Astrocyte of the cerebellum (primary cell): ENCODE measurements around the gene THSD8.

Experiments used
- DNase-seq: peaks from one replicate; pipeline ENCODE4 v3.0.0-alpha.2; 2011; ENCODE audit warnings: low read depth
- H3K4me3 ChIP-seq: 2 replicates; pipeline ENCODE4 v1.5.1; 2011; ENCODE audit warnings: mild to moderate bottlenecking, low read depth, low read length, moderate library complexity
- in situ Hi-C: cut with HindIII; loops from 2 replicates; pipeline ENCODE4 v1.10.0; 2017; ENCODE audit warnings: low sequenced_read_pairs
- TF ChIP-seq, protein P1 (sequence below): IDR thresholded peaks from 2 replicates; pipeline ENCODE4 v1.5.1; 2012; ENCODE audit warnings: low read length, low read depth, moderate library complexity, mild to moderate bottlenecking; ENCODE audit errors: missing control alignments

The THSD8 gene

GRCh38 chr19:12764698-12765097 lies 37.2 kb upstream of the THSD8 start:
- TF ChIP-seq, protein P1, sequence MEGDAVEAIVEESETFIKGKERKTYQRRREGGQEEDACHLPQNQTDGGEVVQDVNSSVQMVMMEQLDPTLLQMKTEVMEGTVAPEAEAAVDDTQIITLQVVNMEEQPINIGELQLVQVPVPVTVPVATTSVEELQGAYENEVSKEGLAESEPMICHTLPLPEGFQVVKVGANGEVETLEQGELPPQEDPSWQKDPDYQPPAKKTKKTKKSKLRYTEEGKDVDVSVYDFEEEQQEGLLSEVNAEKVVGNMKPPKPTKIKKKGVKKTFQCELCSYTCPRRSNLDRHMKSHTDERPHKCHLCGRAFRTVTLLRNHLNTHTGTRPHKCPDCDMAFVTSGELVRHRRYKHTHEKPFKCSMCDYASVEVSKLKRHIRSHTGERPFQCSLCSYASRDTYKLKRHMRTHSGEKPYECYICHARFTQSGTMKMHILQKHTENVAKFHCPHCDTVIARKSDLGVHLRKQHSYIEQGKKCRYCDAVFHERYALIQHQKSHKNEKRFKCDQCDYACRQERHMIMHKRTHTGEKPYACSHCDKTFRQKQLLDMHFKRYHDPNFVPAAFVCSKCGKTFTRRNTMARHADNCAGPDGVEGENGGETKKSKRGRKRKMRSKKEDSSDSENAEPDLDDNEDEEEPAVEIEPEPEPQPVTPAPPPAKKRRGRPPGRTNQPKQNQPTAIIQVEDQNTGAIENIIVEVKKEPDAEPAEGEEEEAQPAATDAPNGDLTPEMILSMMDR, result no peak
- no peak for DNase-seq
- no peak overlapping the region for H3K4me3 ChIP-seq
- in situ Hi-C loops, result loop anchor here (5.0 kb wide), 2 partner anchors 53 to 83 kb away; no protein-coding TSS in a partner anchor

DNA sequence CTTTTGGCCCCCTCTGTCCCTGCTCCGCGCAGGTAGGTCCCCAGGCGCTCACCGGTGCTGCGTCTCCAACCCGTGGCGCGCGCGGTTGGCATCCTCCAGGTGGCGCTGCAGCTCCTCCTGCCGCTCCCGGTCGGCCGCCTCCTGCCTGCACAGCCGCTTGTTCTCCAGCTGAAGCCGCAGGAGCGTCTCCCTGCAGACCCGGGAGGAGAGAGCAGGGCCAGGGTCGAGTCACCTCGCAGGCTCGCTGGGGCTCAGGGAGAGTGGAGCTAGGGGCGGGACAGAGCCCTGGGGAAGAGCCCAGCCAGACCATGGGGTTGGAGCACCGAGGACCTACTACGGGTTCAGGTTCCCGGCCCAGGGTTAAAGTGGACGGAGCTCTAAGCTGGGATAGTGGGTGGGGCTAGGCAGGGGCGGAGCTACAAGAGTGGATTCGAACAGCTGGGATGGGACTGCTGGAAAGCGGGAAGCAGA lies 35.8 kb upstream of the THSD8 start:
- TF ChIP-seq, protein P1, result peak; percentile 65
- H3K4me3 ChIP-seq, result peak overlapping the region; percentile 35
- in situ Hi-C loops, result loop anchor here (5.0 kb wide), 2 partner anchors 51 to 81 kb away; no protein-coding TSS in a partner anchor
- no peak for DNase-seq

DNA sequence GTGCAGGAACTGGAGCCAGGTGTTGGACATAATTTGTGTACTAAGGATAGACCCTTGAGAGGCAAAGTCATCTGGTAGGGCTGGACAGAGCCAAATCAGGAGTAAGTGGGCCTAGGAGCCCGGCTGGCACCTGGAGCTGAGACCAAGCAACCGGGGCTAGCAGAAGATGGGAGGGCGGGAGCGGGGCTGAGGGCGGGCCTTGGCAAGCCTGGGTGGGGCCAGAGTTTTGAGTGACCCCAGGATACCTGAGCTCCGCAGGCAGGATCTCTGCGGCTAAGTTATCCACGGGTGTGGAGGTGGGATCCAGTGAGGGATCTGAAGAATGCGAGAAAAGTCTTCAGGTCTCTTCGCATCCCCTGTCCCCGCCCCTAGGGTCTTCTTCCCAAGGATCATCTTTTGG lies 34.7 kb upstream of the THSD8 start:
- in situ Hi-C loops, result loop anchor here (5.0 kb wide), 2 partner anchors 50 to 80 kb away; no protein-coding TSS in a partner anchor
- DNase-seq, result no peak
- TF ChIP-seq, protein P1, result no peak
- H3K4me3 ChIP-seq, result no peak overlapping the region

GRCh38 chr19:12767666-12768065 lies 34.2 kb upstream of the THSD8 start:
- in situ Hi-C loops, result loop anchor here (5.0 kb wide), 2 partner anchors 50 to 80 kb away; no protein-coding TSS in a partner anchor
- H3K4me3 ChIP-seq, result no peak overlapping the region
- no peak for DNase-seq
- TF ChIP-seq, protein P1, result no peak

DNA sequence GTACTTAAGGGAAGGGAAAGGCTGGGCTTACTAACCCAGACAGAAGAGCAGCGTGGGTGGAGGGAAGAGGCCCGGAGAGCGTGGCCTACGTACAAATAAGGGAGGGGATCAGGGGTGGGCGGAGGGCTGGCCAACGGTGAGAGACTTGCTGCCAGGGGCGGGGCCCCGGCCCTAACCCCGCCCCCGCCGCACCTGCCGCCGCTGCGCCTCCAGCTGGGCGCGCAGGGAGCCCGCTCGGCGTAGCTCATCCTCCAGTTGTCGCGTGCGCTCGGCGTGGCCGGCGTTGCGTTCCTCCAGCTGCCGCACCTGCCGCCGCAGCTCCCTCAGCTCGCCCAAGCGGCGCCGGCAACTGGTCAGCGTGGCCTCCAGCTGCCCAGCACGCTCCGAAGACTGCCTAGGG lies 32.2 kb upstream of the THSD8 start:
- no peak for DNase-seq
- in situ Hi-C loops, result loop anchor here (5.0 kb wide), 2 partner anchors 48 to 78 kb away; no protein-coding TSS in a partner anchor
- H3K4me3 ChIP-seq, result no peak overlapping the region
- TF ChIP-seq, protein P1, result no peak

DNA sequence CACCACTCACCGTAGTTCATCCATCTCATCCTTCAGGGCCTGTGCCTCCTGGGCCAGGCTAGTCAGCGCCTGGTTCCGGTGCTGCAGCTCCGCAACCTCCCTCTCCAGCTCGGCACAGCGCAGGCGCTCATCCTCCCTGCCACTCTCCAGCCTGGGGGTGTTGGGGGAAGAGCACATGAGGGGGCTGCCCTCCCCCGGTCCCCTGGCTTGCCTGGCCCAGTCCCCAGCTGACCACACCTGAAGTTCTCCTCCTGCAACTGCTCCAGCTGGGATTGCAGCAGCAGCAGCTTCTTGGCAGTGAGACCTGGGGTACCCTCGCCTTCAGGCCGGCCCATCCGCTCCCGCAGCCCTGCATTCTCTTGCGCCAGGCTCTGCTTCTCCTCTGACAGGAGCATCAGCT lies 30.9 kb upstream of the THSD8 start:
- in situ Hi-C loops, result no loop called here

More for the DNA sequence above, 30.9 kb upstream of the THSD8 start:
- H3K4me3 ChIP-seq, result no peak overlapping the region
- TF ChIP-seq, protein P1, result no peak
- no peak for DNase-seq
